Activated naive CD8-positive, alpha-beta T cell treated with anti-CD3 and anti-CD28 coated beads, Interleukin-2, amount 10 ng/mL, durations not matched to agents 7 days and 5 days (primary cell): Measurements from ENCODE around the gene IGSF9B. TPM values are rescaled to one million over a fixed set of nuclear protein-coding genes. Genes with fewer than 3 reads are reported as not detected.

Experiments
- ATAC-seq: fragments of 150-1000 bp; cut with Tn5 transposase; one replicate; pipeline ENCODE4 v1.10.0; 2021; ENCODE audit warnings: low read depth, moderate library complexity
- POLR2A ChIA-PET: fragments of 350-600 bp; sonication (Branson Sonifier 250); formaldehyde crosslinking; loops from one replicate; lab custom pipeline; 2021; ENCODE audit warnings: antibody characterized with exemption; lab: Charles Lee
- DNase-seq: peaks from one replicate; pipeline ENCODE4 v3.0.0; 2021
- H3K27ac Mint-ChIP-seq: one replicate; pipeline ENCODE4 v1.8.0; 2022; ENCODE audit warnings: mild to moderate bottlenecking, mixed read lengths
- H3K27me3 Mint-ChIP-seq: one replicate; pipeline ENCODE4 v1.8.0; 2022; ENCODE audit warnings: mild to moderate bottlenecking, moderate library complexity, mixed read lengths
- H3K36me3 Mint-ChIP-seq: one replicate; pipeline ENCODE4 v1.8.0; 2021; ENCODE audit warnings: mild to moderate bottlenecking, mixed read lengths
- H3K4me1 Mint-ChIP-seq: one replicate; pipeline ENCODE4 v1.8.0; 2021; ENCODE audit warnings: mixed read lengths
- H3K4me3 Mint-ChIP-seq: one replicate; pipeline ENCODE4 v1.8.0; 2022; ENCODE audit warnings: mild to moderate bottlenecking, moderate library complexity, mixed read lengths
- H3K9me3 Mint-ChIP-seq: one replicate; pipeline ENCODE4 v1.8.0; 2021; ENCODE audit warnings: mixed read lengths
- total RNA-seq, 2 experiments: library from RNA; stranded (reverse); gene quantifications; one replicate each; pipeline ENCODE4 v1.2.3, GENCODE V29; 2021

The IGSF9B gene
- total RNA-seq, 2 experiments from 2014 or later = 91.8 to 99.7 TPM

- Mint-ChIP-seq H3K36me3 (peaks cover 18% of the 10 kb centered on the region), H3K27me3 (no peaks in the 10 kb centered on the region), H3K4me1 (peaks cover 27% of the 10 kb centered on the region), H3K27ac (no peak overlapping the region), H3K9me3 (no peaks in the 10 kb centered on the region), H3K4me3 (no peak overlapping the region)
- DNase-seq (no peak), ATAC-seq (no peak)
- POLR2A ChIA-PET = interaction anchor here (1.6 to 2.4 kb wide), 4 partner anchors 17 to 124 kb away, joined by 3 to 18 read pairs (median 12); no protein-coding TSS in a partner anchor
Measured at GRCh38 chr11:133926466-133927246, 30.1 kb downstream of the IGSF9B start.

GRCh38 chr11:133925756-133926155 lies 31.0 kb downstream of the IGSF9B start:
- no peak for DNase-seq
- H3K27me3 Mint-ChIP-seq = no peaks in the 10 kb centered on the region
- H3K4me1 Mint-ChIP-seq = peaks cover 27% of the 10 kb centered on the region
- POLR2A ChIA-PET = interaction anchor here (1.3 kb wide), 1 partner anchor 8 kb away, joined by 3 read pairs; no protein-coding TSS in a partner anchor
- no peak overlapping the region for H3K27ac Mint-ChIP-seq
- H3K9me3 Mint-ChIP-seq = no peaks in the 10 kb centered on the region
- H3K36me3 Mint-ChIP-seq = peaks cover 20% of the 10 kb centered on the region
- no peak for ATAC-seq
- no peak overlapping the region for H3K4me3 Mint-ChIP-seq

GRCh38 chr11:133924661-133925060 lies 32.1 kb downstream of the IGSF9B start:
- Mint-ChIP-seq H3K27me3 (no peaks in the 10 kb centered on the region), H3K9me3 (no peaks in the 10 kb centered on the region), H3K4me3 (no peak overlapping the region), H3K27ac (no peak overlapping the region), H3K4me1 (peaks cover 24% of the 10 kb centered on the region), H3K36me3 (peaks cover 15% of the 10 kb centered on the region)
- DNase-seq (no peak), ATAC-seq (no peak)
- POLR2A ChIA-PET = interaction anchor here (1.3 kb wide), 1 partner anchor 9 kb away, joined by 3 read pairs; no protein-coding TSS in a partner anchor

GRCh38 chr11:133922078-133922870 lies 34.5 kb downstream of the IGSF9B start:
- Mint-ChIP-seq H3K4me1 (peaks cover 6% of the 10 kb centered on the region), H3K36me3 (peaks cover 17% of the 10 kb centered on the region), H3K27ac (no peak overlapping the region), H3K4me3 (no peak overlapping the region), H3K9me3 (no peaks in the 10 kb centered on the region), H3K27me3 (no peaks in the 10 kb centered on the region)
- DNase-seq (no peak), ATAC-seq (no peak)
- POLR2A ChIA-PET = no interaction called here

- DNase-seq (no peak), ATAC-seq (no peak)
- Mint-ChIP-seq H3K36me3 (peaks cover 16% of the 10 kb centered on the region), H3K9me3 (no peaks in the 10 kb centered on the region), H3K4me1 (peaks cover 6% of the 10 kb centered on the region), H3K27ac (no peak overlapping the region), H3K27me3 (no peaks in the 10 kb centered on the region), H3K4me3 (no peak overlapping the region)
- POLR2A ChIA-PET = no interaction called here
Measured at GRCh38 chr11:133921513-133921912, 35.3 kb downstream of the IGSF9B start.

GRCh38 chr11:133921026-133921425 lies 35.7 kb downstream of the IGSF9B start:
- no peaks in the 10 kb centered on the region for H3K27me3 Mint-ChIP-seq
- H3K4me3 Mint-ChIP-seq = no peak overlapping the region
- peaks cover 6% of the 10 kb centered on the region for H3K4me1 Mint-ChIP-seq
- ATAC-seq (no peak), DNase-seq (no peak)
- H3K27ac Mint-ChIP-seq = no peak overlapping the region
- no peaks in the 10 kb centered on the region for H3K9me3 Mint-ChIP-seq
- peaks cover 16% of the 10 kb centered on the region for H3K36me3 Mint-ChIP-seq
- POLR2A ChIA-PET = no interaction called here

- peaks cover 17% of the 10 kb centered on the region for H3K36me3 Mint-ChIP-seq
- no peak overlapping the region for H3K4me3 Mint-ChIP-seq
- ATAC-seq = no peak
- H3K27ac Mint-ChIP-seq = no peak overlapping the region
- no peaks in the 10 kb centered on the region for H3K9me3 Mint-ChIP-seq
- POLR2A ChIA-PET = no interaction called here
- no peaks in the 10 kb centered on the region for H3K27me3 Mint-ChIP-seq
- no peak for DNase-seq
- peaks cover 6% of the 10 kb centered on the region for H3K4me1 Mint-ChIP-seq
Measured at GRCh38 chr11:133920109-133920990, 36.4 kb downstream of the IGSF9B start.

- Mint-ChIP-seq H3K4me3 (peak overlapping the region; percentile 37), H3K27ac (no peak overlapping the region), H3K9me3 (no peaks in the 10 kb centered on the region), H3K4me1 (peaks cover 6% of the 10 kb centered on the region), H3K36me3 (peaks cover 17% of the 10 kb centered on the region), H3K27me3 (no peaks in the 10 kb centered on the region)
- POLR2A ChIA-PET = no interaction called here
- ATAC-seq (no peak), DNase-seq (no peak)
Measured at GRCh38 chr11:133919330-133920108, 37.2 kb downstream of the IGSF9B start.

GRCh38 chr11:133918608-133919260 lies 38.0 kb downstream of the IGSF9B start:
- no peak for DNase-seq
- ATAC-seq = peak; percentile 15
- peaks cover 15% of the 10 kb centered on the region for H3K36me3 Mint-ChIP-seq
- H3K4me3 Mint-ChIP-seq = peak overlapping the region; percentile 37
- H3K27ac Mint-ChIP-seq = no peak overlapping the region
- no peaks in the 10 kb centered on the region for H3K27me3 Mint-ChIP-seq
- H3K4me1 Mint-ChIP-seq = peaks cover 3% of the 10 kb centered on the region
- no peaks in the 10 kb centered on the region for H3K9me3 Mint-ChIP-seq
- POLR2A ChIA-PET = interaction anchor here (0.6 kb wide), 1 partner anchor 150 kb away, joined by 4 read pairs; the partner anchor contains the start of gene JAM3

GRCh38 chr11:133917921-133918607 lies 38.7 kb downstream of the IGSF9B start:
- Mint-ChIP-seq H3K27ac (no peak overlapping the region), H3K9me3 (no peaks in the 10 kb centered on the region), H3K4me1 (peaks cover 3% of the 10 kb centered on the region), H3K36me3 (peaks cover 15% of the 10 kb centered on the region), H3K27me3 (no peaks in the 10 kb centered on the region), H3K4me3 (no peak overlapping the region)
- POLR2A ChIA-PET = no interaction called here
- peak; percentile 32 for ATAC-seq
- no peak for DNase-seq

- Mint-ChIP-seq H3K4me1 (peaks cover 3% of the 10 kb centered on the region), H3K36me3 (peaks cover 18% of the 10 kb centered on the region), H3K4me3 (no peak overlapping the region), H3K9me3 (no peaks in the 10 kb centered on the region), H3K27me3 (no peaks in the 10 kb centered on the region), H3K27ac (no peak overlapping the region)
- ATAC-seq (no peak), DNase-seq (no peak)
- POLR2A ChIA-PET = no interaction called here
Measured at GRCh38 chr11:133916784-133917440, 39.9 kb downstream of the IGSF9B start.
